Central memory CD4-positive, alpha-beta T cell (primary cell): ENCODE data around the gene RGMA.
A peak's percentile ranks its signal among the peaks of the same experiment; 100 is the strongest.
"Not testable (repeated sequence)": the region's sequence is repeated elsewhere in the genome, so short reads cannot be mapped to it uniquely, and the experiment has no call there.

Experiments used
- DNase-seq: peaks from one replicate; pipeline ENCODE4 v3.0.0; 2022

Gene RGMA

DNA sequence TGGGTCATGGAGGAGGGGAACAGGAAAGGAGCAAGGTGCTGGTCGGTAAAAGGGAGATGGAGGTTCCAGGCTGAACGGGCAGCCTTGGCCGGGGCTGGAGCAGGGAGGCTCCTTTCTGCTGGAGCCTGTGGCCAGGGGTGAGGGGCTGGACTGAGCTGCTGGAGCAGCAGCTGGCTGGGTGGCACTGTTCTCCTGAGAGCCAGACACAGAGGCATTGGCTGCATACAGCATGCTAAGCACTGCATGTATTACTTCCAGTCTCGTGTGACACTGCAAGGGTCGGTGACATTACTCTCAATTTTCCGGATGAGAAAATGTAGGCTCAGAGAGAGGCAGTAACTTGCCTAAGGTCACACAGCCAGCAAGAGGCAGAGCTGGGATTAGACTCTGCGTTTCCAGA is 42.3 kb downstream of the RGMA start:
- no peak for DNase-seq

DNA sequence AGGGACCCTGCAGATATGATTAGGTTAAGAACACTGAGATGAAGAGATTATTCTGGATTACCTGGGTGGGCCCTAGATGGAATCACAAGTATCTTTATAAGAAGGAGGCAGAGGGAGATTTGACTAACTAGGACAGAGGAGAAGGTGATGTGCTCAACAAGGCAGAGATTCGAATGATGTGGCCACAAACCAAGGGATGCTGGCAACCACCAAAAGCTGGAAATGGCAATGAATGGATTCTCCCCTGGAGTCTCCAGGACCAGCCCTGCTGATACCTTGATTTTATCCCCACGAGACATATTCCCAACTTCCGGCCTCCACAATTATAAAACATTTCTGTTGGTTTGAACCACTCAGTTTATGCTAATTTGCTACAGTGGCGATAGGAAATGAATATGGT is 42.9 kb downstream of the RGMA start:
- DNase-seq, result no peak

DNA sequence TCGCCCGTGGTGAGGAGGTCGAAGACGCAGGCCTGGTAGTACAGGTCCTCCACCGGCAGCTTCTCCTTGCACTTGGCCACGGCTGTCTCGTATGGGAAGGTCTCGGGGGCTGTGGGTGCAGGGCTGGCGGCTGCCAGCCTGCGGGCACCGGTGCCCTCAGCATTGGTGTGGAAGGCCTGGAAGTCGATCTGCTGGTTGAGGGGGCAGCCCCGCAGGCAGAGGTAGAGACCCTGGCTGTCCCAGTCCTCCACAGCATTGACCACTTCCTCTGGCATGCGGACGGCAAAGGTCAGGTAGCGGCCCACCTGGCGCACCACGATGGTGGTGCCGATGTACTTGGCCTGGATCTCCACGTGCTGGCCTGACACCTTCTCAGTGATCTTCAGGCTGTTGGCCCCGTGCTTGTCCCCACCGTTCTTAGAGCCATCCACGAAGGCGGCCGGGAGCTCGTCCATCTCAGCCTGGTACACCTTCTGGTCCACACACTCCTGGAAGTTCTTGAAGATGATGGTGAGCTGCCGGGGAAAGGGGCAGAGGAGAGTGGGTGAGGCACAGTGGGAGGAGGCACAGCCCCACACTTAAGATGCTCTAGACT is 43.7 kb downstream of the RGMA start:
- DNase-seq, result no peak

DNA sequence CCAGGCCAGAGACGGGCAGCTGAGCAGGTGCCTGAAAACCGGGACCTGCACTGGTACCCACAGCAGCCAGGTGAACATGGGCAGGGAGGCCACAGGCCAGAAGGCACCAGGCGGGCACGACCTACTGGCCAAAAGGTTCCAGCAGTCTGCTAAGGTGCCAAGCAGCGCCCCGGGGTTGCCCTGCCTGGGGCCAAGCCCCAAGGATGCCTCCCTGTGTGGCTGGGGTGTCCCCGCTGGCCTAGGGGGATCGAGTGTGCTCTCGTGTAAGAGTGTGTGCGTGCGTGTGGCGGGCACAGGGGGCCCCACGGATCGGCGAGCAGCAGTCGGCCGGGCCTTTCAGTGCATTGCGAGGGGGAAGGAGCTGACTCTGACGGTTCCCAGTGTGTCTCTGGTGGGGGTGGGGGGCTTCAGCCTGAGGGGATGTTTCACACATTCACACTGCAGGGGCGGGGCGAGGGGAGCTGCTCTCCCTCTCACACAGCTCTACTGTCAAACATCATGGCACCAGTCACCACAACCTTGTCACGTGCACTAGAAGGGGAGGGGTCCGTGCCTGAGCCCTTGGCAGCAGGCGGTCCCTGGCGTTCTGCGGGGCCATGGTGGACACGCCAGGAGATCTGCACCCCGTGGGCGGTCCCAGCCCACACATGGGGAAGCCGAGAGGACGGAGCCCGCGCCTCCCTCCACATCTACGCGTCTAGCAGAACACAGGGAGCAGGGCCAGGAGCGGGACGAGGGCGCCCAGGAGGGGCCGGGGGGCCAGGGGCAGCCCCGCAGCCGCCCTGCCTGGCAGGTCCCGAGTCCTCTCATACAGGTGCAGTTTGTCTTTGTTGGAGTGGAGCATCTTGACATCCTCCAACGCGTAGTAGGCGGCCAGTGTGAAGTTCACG is 44.5 kb downstream of the RGMA start:
- no peak for DNase-seq

DNA sequence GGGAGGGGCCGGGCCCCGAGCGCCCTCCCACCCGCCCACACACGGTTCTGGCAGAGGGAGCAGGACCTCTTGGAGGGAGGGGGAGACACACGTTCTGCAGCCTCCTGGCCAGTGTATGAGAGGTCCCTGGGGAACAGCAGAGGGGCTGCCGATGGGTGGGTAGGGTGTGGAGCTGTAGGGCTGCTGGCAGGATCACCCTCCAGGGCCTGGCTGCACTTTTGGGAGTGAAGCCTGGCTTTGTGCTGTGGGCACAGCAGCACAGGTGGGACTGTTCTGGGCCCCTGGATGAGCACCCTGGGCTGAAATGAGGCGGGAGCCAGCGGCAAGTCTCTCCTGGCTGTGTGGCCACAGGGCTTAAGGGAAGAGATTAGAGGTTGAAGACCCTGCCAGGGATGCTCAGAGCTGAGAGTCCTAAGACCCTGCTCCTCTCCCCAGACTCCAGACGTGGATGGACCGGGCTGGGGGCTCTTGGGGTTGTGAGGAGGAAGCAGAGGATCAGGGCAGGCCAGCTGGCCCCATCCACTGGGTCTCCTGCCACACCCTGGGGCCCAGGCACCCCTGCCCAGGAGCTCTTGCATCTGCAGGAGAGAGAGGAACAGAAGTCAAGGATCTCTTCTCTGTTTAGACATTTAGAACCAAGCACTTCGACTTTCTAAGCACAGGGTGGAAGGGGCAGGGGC is 45.2 kb downstream of the RGMA start:
- no peak for DNase-seq

DNA sequence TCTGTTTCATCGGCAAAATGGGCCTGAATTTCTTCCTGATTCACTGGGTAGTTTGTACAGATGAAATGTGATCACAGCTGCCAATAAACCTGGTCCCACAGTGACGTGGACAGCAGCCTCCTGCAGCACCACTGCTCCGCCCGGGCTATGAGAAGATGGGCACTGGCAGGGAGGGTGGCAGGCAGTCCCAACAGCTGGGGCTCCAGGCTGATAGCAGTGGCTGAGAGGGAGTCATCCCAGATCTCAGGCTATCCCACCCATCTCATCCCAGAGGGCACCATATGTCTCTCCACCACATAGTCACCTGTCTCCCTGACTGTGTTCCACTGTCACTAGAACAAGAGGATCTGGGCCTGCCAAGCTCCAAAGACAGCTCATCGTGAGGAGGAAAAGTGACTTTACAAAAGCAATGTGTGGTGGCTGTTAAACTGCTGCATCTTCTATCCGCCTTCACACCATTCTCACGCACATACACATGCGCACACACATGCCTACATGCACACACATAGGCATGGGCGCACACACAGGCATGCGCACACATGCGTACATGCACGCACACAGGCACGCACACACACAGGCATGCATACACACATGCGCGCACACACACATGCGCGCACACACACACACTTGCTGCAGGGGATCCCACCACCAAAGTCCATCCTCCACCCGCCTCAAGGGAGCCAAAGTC is 46.2 kb downstream of the RGMA start:
- DNase-seq, result no peak

DNA sequence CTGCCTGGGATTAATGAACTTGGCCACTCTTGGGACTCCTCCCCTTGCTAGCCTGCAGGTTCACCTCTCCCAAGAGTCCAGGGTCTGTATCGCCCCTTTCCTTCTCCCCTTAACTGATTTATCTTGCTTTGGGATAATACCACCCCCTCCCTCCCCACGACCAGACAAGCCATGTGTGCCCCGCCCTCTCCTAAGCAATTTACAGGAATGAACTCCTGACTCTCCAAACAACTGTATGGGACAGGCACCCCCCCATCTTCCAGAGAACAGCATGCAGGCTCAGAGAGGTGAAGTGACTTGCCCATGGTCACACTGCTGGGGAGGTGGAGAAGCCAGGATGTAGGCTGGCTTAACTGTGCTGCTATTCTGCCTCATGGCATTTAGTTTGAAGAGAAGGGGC is 46.8 kb downstream of the RGMA start:
- DNase-seq, result no peak

DNA sequence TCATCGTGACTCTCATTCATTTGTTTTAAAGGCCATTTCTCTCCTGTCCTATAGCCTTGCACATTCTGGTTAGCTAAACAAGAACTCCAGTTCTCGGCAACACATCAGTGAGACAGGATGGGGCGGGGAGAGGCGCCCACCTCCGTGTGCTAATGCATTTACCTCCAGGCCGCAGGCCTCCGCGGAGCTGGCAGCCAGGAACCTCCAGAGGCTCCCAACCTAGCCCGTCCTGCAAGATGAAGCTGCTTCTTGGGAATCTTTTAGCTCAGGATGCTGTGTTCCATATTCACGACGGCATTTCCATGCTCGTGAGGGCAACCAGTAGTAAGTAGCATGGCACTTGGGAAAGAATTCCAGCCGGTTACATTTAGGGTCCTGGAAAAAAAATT is 47.9 kb downstream of the RGMA start:
- DNase-seq, result no peak

DNA sequence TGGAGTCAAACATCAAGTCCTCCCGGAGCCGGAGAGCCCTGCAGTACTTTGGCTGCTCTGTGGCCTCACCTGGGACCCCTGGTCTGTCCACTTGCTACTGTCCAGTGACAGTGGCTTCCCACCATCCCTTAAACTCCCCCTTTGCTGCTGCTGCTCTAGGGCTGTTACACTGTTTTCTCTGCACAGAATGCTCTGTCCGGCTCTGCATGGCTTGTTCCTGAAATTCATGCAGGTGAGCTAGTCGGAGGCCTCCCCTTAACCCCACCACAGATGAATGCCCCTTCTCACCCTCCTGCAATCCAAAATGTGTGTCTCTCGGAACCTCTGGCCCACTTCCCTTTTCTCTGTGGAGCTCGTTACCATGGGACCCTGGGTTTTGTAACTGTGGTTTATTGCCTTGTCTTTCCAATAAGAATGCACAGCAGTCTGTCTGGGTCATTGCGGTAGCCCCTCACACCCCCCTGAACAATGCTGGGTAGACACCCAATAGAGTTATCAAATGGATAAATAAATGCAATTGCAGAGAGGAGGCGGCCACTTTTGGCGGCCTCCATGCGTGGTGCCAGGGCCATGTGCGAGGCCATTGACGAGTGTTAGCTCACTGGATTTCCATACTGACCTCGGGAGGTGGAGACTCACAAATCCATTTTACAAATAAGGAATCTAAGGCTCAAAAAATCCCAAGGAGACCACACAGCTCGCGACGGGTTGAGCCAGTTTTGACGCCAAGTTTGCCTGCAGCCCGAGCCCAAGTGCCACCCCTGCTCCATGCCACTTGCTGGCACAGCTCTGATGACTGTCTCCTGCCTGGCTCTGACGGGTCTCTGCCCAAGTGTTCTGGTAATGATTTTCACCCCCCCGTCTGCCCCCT is 48.5 kb downstream of the RGMA start:
- DNase-seq, result no peak

DNA sequence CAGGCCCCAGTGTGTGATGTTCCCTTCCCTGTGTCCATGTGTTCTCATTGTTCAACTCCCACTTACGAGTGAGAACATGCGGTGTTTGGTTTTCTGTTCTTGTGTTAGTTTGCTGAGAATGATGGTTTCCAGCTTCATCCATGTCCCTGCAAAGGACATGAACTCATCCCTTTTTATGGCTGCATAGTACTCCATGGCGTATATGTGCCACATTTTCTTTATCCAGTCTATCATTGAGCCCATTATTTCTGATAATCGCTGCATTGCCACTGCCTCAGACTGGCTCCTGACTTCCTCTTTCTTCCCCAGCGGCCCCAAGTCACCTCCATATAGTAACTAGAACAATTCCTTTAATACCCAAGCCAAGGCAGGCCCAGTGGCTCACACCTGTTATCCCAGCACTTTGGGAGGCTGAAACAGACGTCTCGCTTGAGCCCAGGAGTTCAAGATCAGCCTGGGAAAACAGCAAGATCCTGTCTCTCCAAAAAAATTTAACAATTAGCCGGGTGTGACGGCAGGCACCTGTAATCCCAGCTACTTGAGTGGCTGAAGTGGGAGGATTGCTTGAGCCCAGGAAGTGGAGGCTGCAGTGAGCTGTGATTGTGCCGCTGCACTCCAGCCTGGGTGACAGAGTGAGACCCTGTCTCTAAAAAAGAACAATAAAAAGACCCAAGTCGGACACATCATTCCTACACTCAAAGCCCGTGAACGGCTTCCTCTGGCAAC is 49.3 kb downstream of the RGMA start:
- not testable (repeated sequence) for DNase-seq

DNA sequence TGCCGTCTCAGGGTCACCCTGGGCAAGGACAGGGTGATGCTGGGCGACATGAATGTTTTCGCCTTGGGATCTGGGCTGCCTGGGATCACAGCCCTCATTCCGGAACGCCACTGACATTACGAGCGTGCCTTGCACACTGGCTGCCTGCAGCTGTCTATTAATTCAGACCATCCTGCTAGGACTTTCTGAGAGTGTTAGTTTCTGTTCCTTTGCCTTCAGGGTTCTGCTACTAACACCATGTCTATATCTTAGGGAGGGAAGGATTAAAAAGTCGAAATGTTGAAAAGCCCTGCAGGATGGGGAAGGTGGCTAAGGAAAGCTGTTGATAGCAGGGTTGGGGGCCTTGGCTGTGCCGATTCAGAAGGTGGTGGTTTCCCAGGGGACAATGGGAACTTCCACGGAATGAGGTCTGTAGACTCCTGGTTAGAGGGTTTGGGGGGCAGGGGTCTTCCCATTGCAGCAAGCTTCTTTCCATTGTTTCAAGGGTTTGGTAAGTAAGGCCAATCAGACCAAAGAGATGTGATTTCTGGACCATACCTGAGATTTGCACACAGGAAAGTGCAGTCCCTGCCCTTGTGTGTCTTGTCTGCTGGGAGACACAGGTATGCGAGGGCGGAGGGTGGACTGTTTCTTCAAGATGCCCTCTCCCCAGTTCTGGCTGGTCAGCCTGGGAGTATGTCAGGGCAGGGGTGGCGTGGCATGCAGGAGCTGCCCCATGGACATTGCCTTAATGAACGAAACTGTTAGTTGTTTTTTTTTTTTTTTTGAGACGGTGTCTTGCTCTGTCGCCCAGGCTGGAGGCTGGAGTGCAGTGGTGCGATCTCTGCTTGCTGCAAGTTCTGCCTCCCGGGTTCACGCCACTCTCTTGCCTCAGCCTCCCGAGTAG is 50.9 kb downstream of the RGMA start:
- DNase-seq, result no peak

DNA sequence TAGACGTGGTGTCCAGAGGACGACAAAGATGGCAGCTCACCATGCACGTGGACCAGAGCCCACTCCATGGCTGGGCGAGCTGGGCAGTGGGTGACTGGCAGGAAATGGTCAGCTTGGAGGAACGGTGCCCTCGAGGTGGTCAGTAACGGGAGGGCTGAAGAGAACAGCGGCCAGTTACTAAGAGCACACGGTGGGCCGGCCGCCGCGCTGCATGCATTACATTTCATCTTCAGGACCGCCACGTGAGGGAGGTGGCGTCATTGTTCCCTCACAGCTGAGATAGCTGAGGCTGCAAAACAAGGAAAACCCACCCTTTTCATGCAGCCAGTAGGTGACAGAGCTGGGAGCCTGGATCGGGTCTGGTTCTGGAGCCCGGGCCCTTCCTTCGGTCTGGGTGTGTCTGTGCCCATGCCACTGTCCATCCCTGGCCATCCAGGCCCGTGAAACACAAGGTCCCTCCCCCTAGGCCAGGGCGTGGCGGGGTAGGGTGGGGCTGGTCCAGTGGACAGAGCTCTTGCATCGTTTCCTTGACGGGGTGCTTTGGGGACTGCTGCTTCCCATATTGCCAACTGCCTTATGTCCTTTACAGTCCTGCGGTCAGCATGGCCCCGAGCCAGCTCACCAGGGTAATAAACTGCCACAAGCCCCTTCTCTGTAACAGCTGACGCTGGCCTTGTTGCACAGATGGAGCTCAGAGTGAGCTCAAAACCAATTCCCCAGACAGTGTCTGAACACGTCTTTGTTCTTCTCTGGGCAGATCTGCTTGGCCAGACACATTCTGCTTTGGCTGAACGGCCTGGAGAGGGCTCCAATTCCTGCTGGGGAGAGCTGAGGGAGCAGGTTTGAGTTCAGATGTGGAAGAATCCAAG is 51.8 kb downstream of the RGMA start:
- DNase-seq, result no peak

DNA sequence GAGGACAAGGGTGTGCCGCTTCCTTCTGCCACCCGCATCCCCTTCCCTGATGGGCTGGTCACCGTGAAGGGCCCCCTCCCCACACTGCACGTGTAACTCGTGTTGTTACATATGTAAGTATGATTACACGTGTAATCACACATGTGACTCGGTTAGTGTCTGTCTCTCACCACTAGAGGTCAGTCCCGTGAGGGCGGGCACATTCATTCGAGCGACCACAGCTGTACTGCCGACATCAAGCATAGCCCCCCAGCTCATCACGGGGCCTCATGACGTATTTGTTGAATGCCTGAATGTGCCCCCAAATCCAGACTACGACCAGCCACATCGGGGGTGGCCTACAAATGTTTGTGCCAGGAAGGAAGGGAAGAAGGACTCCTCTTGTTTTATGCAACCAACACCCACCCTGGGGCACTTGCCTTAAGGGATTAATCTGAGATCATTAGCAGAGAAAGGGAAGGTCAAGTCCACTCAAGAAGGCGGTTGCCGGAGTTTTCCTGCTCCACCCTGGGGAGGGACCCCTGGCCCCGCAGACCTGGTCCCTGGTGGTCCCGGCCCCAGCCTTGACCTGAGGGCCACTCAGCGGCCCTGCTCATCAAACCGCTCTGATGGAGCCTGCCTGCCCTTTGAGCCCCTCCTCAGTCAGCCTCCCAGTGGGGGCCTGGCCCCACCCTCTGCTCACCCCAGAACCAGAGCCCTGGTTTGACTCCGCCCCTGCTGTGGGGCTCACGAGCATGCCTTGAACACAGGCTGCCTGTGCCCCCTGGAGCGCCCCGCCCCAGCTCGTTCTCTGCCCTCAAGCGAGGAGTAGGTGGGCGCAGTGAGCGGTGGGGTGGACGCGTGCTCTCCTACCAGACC is 52.8 kb downstream of the RGMA start:
- DNase-seq, result peak; percentile 24

DNA sequence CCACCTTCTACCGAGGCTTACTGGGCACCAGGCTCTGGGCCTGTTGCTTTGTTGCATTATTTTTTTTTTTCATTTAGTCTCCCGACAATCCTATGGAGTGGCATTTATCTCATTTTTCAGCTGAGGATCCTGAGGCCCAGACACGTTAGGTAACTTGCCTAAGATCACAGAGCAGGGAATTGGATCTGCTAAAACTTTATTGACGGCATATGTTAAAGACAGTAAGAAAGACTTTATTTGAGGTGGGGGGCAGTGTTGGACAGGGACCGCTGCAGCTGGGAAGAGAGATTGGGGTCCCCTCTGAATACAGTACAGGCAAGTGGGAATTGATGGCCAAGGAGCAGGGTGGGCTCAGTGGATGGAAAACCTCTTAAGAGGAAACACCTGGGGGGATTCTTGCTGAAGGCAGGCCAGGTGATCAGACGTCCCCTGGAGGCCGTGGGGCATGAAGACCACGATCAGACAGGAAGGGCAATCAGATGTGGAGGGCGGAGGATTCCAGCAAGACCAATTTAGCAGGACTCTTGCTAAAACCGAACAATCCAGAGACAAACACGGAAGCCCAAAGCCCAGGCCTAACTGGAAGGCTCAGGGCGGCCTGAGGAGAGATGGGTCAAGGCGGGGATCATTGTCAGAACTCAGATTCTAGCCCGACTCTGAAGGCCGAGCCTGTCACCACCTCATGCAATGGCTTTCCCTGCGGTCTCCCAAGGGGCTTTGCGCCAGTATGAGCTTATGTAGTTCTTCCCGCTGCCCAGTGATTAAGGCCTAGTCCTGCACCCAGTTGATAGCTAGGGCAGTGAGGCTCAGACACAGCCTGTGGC is 53.7 kb downstream of the RGMA start:
- DNase-seq, result no peak

DNA sequence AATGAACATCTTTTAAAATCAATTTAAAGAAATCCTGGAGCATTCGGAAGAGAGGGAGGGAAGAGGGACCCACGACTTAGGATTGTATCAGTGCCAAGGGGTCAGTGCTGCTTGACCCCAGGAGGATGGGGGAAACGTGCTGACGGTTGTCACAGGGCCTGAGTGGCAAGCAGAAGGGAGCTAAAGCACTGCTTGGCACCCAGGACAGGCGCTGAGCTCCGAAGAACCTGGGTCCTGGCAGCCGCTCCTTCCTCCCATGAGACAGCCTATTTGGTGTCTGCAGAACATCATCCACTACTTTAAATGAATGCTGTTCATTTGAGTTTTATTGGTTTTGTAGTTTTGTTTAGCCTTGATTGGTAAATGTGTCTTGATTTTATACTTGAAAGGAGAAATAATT is 54.5 kb downstream of the RGMA start:
- no peak for DNase-seq

DNA sequence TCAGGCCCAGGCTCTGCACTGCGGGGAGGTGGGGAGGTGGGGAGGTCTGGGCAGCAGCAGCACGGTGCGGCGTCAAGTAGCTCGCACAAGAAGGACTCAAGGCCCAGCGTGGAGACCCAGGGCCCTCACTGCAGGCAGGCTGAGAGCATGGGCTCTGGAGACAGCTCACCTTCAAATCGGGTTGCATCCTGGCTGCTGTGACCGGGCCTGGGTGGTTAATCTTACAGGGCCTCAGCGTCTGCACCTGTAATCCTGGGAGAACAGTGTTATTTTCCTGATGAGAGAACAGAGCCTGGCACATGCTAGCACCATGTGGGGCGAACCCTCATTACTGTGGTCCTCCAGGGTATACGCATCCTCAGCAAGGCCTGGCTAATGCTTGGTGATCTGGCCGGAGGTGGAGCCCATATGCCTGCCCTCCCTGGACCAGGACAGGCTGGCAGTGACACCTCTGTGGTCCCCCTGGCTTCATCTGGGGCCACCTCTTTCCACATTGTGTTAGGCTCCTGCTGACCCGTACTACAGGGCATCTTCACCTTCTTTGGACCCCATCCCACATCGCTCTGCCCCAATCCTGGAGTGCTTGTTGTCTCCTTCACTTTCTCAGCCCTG is 55.5 kb downstream of the RGMA start:
- no peak for DNase-seq
